Natural killer cell (primary cell): ENCODE measurements around the gene TMEM100. TPM values are rescaled to one million over a fixed set of nuclear protein-coding genes. Genes with fewer than 3 reads are reported as not detected.

ENCODE experiments used
- ATAC-seq, 3 donors: fragments of 150-1000 bp in 2 of 3; fragments of 200-7000 bp in 1 of 3; cut with Tn5 transposase; 1 replicate in 1 of 3; 2 replicates in 2 of 3; pipeline ENCODE4 v1.10.0; 2021; ENCODE audit warnings: mild to moderate bottlenecking in 2 of 3, moderate library complexity in 2 of 3
- DNase-seq, 2 donors: peaks; one replicate each; pipeline versions ENCODE4 v3.0.0 to v3.0.0-alpha.2; 2013 to 2021; ENCODE audit warnings: mixed read lengths in 1 of 2
- H3K27ac ChIP-seq: one replicate; pipeline ENCODE4 v1.5.1; 2013; ENCODE audit warnings: mild to moderate bottlenecking, low read length
- H3K27me3 ChIP-seq: one replicate; pipeline ENCODE4 v1.6.1; 2013; ENCODE audit warnings: low read length; ENCODE audit not compliant: control insufficient read depth, insufficient read depth
- H3K36me3 ChIP-seq: one replicate; pipeline ENCODE4 v1.6.1; 2013; ENCODE audit warnings: low read length; ENCODE audit not compliant: control insufficient read depth, insufficient read depth
- H3K4me1 ChIP-seq: one replicate; pipeline ENCODE4 v1.6.1; 2013; ENCODE audit warnings: low read length; ENCODE audit not compliant: control insufficient read depth, insufficient read depth
- H3K4me3 ChIP-seq: one replicate; pipeline ENCODE4 v1.5.1; 2013; ENCODE audit warnings: low read length
- H3K9me3 ChIP-seq: one replicate; pipeline ENCODE4 v1.6.1; 2013; ENCODE audit warnings: low read length; ENCODE audit not compliant: control insufficient read depth, insufficient read depth
- H3K27ac Mint-ChIP-seq, 2 donors: one replicate each; pipeline ENCODE4 v1.8.0; 2022; ENCODE audit warnings: mild to moderate bottlenecking in 2 of 2, mixed read lengths in 2 of 2, moderate library complexity in 1 of 2
- H3K27me3 Mint-ChIP-seq, 2 donors: one replicate each; pipeline ENCODE4 v1.8.0; 2022; ENCODE audit warnings: low read depth in 2 of 2, mixed read lengths in 2 of 2
- H3K36me3 Mint-ChIP-seq: one replicate; pipeline ENCODE4 v1.8.0; 2022; ENCODE audit warnings: mixed read lengths
- H3K4me1 Mint-ChIP-seq, 2 donors: one replicate each; pipeline ENCODE4 v1.8.0; 2022; ENCODE audit warnings: mixed read lengths in 2 of 2
- H3K4me3 Mint-ChIP-seq: one replicate; pipeline ENCODE4 v1.8.0; 2022; ENCODE audit warnings: mild to moderate bottlenecking, moderate library complexity, mixed read lengths
- H3K9me3 Mint-ChIP-seq, 2 donors: one replicate each; pipeline ENCODE4 v1.8.0; 2022; ENCODE audit warnings: mixed read lengths in 2 of 2
- WGBS: methylation state at CpG from one replicate; pipeline ENCODE4 v1.1.7; 2013; ENCODE audit warnings: missing lambda C conversion rate; ENCODE audit not compliant: insufficient coverage; 5-methylcytosine and 5-hydroxymethylcytosine counted together
- intact Hi-C: fragments of 100-400 bp; cut with micrococcal nuclease; formaldehyde crosslinking; loops from one replicate; pipeline ENCODE4 v1.14.2; 2022
- total RNA-seq, 4 donors: library from RNA; stranded (reverse); fragments of 120-200 nt in 1 of 4; gene quantifications; one replicate each; pipeline versions ENCODE4 v1.2.3 to v1.2.4, GENCODE V29; 2013 to 2022
- TF ChIP-seq, protein P1 (sequence below): fragments of 200-600 bp; IDR thresholded peaks from one replicate; pipeline ENCODE4 v1.8.0; 2022; ENCODE audit warnings: antibody characterized with exemption

Gene TMEM100
- total RNA-seq, 3 donors from 2014 or later (not counting 1 experiment from before 2014, with no cell fraction given) = not detected

DNA sequence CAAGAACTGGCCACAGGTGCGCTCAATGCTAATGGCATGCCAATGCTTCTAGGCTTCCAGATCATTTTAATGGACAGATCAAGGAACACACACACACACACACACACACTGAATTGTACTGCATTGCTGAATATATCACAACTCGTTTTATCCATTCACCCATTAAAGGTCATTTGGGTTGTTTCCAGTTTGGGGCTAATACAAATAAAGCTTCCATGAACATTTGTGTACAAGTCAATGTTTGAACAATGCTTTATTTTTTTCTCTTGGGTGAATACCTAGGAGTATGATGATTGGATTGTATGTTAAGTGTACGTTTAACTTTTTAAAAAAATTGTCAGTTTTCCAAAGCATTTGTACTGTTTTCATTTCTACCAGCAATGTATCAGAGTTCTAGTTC, 24.5 kb upstream of the TMEM100 start:
- Mint-ChIP-seq H3K9me3 (no peaks in the 10 kb centered on the region), H3K4me1 (peaks cover 15 to 19% of the 10 kb centered on the region in 2 donors), H3K36me3 (no peaks in the 10 kb centered on the region), H3K4me3 (no peak overlapping the region), H3K27ac (no peak overlapping the region), H3K27me3 (peaks cover 14 to 27% of the 10 kb centered on the region in 2 donors)
- Histone ChIP-seq H3K27ac (no peak overlapping the region), H3K36me3 (no peaks in the 10 kb centered on the region), H3K4me1 (peaks cover 14% of the 10 kb centered on the region), H3K27me3 (peaks cover 5% of the 10 kb centered on the region), H3K4me3 (no peak overlapping the region), H3K9me3 (no peaks in the 10 kb centered on the region)
- WGBS = 100% methylated on average over 1 of the region's 3 CpGs
- ATAC-seq = no peak
- TF ChIP-seq, protein P1, sequence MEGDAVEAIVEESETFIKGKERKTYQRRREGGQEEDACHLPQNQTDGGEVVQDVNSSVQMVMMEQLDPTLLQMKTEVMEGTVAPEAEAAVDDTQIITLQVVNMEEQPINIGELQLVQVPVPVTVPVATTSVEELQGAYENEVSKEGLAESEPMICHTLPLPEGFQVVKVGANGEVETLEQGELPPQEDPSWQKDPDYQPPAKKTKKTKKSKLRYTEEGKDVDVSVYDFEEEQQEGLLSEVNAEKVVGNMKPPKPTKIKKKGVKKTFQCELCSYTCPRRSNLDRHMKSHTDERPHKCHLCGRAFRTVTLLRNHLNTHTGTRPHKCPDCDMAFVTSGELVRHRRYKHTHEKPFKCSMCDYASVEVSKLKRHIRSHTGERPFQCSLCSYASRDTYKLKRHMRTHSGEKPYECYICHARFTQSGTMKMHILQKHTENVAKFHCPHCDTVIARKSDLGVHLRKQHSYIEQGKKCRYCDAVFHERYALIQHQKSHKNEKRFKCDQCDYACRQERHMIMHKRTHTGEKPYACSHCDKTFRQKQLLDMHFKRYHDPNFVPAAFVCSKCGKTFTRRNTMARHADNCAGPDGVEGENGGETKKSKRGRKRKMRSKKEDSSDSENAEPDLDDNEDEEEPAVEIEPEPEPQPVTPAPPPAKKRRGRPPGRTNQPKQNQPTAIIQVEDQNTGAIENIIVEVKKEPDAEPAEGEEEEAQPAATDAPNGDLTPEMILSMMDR = no peak
- intact Hi-C loops = no loop called here
- no peak for DNase-seq

DNA sequence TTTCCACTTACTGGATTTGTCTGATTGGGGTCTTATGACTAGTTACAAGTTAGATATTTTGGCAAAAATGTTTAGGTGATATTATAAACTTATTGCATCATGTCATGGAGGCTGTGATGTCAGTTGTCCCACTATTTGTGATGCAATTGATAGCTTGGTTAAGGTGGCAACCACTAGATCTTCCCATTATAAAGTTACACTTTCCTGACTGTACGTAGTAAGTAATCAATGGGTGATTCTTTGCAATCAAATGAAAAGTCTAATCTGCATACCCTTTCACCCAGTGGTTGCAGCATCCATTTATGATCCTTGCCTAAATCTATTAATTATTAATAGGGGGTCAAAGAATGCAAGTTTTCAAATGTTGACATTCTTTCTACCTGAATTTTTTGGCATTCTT, 23.8 kb upstream of the TMEM100 start:
- H3K9me3 ChIP-seq = no peaks in the 10 kb centered on the region
- 71% methylated on average over 1 of the region's 1 CpG for WGBS
- no peak overlapping the region for H3K27ac ChIP-seq
- Mint-ChIP-seq H3K27me3 (peaks cover 14 to 27% of the 10 kb centered on the region in 2 donors), H3K27ac (no peak overlapping the region), H3K4me1 (peaks cover 10 to 12% of the 10 kb centered on the region in 2 donors), H3K36me3 (no peaks in the 10 kb centered on the region), H3K9me3 (no peaks in the 10 kb centered on the region), H3K4me3 (no peak overlapping the region)
- ATAC-seq (no peak), DNase-seq (no peak)
- H3K27me3 ChIP-seq = peaks cover 6% of the 10 kb centered on the region
- TF ChIP-seq, protein P1 = no peak
- H3K4me1 ChIP-seq = peaks cover 8% of the 10 kb centered on the region
- intact Hi-C loops = no loop called here
- no peak overlapping the region for H3K4me3 ChIP-seq
- H3K36me3 ChIP-seq = no peaks in the 10 kb centered on the region

DNA sequence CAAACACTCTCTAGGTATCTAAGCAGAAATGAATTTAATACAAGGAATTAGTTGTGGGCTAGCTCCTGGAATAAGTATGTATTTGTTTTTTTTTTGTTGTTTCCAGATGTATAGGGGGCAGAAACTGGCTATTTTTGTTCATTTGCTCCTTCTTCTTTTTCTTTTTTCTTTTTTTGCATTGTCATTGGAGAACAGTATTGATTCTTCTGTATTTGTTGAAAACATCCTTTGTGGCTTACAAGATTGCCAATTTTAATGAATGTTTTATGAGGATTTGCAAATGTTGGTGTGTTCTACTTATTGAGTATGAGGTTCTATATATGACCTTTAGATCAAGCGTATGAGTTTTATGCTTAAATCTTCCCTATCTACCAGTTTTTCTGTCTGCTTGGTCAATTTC, 22.6 kb upstream of the TMEM100 start:
- H3K9me3 ChIP-seq = no peaks in the 10 kb centered on the region
- WGBS = no CpG with 5 or more reads among the region's 1 CpG
- peaks cover 14 to 31% of the 10 kb centered on the region in 2 donors for H3K27me3 Mint-ChIP-seq
- no peak overlapping the region for H3K27ac ChIP-seq
- H3K4me1 ChIP-seq = no peaks in the 10 kb centered on the region
- ATAC-seq (no peak), DNase-seq (no peak)
- no peak overlapping the region for H3K27ac Mint-ChIP-seq
- H3K27me3 ChIP-seq = peaks cover 6% of the 10 kb centered on the region
- H3K36me3 Mint-ChIP-seq = no peaks in the 10 kb centered on the region
- no peak overlapping the region for H3K4me3 ChIP-seq
- no peak overlapping the region for H3K4me3 Mint-ChIP-seq
- no peaks in the 10 kb centered on the region for H3K36me3 ChIP-seq
- TF ChIP-seq, protein P1 = no peak
- H3K9me3 Mint-ChIP-seq = no peaks in the 10 kb centered on the region
- intact Hi-C loops = no loop called here
- H3K4me1 Mint-ChIP-seq = peaks cover 0 to 3% of the 10 kb centered on the region in 2 donors

DNA sequence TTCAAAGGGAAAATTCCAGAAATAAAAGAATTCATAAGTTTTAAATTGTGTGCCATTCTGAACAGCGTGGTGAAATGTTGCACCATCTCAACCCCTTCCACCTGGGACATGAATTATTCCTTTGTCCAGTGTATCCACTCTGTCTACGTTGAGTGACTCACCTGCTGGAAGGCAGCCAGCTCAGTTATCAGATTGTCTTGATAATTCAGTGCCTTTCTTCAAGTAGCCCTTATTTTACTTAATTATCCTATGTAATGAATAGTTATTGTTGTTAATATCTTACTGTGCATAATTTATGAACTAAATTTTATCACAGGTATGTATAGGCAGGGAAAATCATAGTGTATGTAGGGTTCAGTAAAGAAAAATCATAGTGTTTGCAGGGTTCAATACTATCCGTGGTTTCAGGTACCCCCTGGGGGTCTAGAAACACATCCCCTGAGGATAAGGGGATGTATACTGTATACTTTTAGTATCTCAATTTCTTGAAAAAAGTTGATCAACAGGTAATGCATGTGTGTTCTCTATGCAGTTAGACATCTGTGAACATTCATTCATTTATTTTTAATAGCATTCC, 20.5 kb upstream of the TMEM100 start:
- H3K27ac ChIP-seq = no peak overlapping the region
- Mint-ChIP-seq H3K36me3 (no peaks in the 10 kb centered on the region), H3K4me3 (no peak overlapping the region), H3K4me1 (no peaks in the 10 kb centered on the region), H3K27me3 (peaks cover 14 to 33% of the 10 kb centered on the region in 2 donors), H3K27ac (no peak overlapping the region), H3K9me3 (no peaks in the 10 kb centered on the region)
- H3K9me3 ChIP-seq = no peaks in the 10 kb centered on the region
- H3K4me1 ChIP-seq = no peaks in the 10 kb centered on the region
- intact Hi-C loops = no loop called here
- ATAC-seq (no peak), DNase-seq (no peak)
- H3K4me3 ChIP-seq = no peak overlapping the region
- peaks cover 6% of the 10 kb centered on the region for H3K27me3 ChIP-seq
- 74% methylated on average over 3 of the region's 3 CpGs for WGBS
- TF ChIP-seq, protein P1 = no peak
- no peaks in the 10 kb centered on the region for H3K36me3 ChIP-seq
